Measurements from ENCODE around the gene HLA-B.

DNA sequence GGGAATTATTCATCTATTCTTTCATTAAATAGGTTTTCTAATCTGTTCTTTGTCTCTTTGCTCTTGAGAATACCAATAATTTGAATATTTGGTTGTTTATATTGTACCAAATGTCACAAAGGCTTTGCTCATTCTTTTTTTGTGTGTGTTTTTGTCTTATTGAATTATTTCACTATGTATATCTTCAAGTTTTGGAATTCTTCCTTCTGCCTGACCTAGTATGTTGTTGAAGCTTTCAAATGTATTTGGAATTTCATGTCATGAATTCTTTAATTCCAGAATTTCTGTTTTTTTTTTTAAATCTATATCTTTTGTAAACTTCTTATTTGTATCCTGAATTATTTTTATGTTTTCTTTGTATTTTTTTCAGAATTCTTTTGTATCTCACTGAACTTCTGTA, 16.8 kb downstream of the HLA-B start:
- TF ChIP-seq, protein P1, sequence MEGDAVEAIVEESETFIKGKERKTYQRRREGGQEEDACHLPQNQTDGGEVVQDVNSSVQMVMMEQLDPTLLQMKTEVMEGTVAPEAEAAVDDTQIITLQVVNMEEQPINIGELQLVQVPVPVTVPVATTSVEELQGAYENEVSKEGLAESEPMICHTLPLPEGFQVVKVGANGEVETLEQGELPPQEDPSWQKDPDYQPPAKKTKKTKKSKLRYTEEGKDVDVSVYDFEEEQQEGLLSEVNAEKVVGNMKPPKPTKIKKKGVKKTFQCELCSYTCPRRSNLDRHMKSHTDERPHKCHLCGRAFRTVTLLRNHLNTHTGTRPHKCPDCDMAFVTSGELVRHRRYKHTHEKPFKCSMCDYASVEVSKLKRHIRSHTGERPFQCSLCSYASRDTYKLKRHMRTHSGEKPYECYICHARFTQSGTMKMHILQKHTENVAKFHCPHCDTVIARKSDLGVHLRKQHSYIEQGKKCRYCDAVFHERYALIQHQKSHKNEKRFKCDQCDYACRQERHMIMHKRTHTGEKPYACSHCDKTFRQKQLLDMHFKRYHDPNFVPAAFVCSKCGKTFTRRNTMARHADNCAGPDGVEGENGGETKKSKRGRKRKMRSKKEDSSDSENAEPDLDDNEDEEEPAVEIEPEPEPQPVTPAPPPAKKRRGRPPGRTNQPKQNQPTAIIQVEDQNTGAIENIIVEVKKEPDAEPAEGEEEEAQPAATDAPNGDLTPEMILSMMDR (IDR thresholded peaks at IDR 0.05): no peak
- TF ChIP-seq POLR2A (IDR thresholded peaks at IDR 0.05): no peak
